ENCODE results near the gene GALNT18. TPM values are rescaled to one million over a fixed set of nuclear protein-coding genes. Genes with fewer than 3 reads are reported as not detected.

Gene GALNT18
- total RNA-seq, 3 donors from 2014 or later = 14.7 to 25.9 (median 16.4) TPM

DNA sequence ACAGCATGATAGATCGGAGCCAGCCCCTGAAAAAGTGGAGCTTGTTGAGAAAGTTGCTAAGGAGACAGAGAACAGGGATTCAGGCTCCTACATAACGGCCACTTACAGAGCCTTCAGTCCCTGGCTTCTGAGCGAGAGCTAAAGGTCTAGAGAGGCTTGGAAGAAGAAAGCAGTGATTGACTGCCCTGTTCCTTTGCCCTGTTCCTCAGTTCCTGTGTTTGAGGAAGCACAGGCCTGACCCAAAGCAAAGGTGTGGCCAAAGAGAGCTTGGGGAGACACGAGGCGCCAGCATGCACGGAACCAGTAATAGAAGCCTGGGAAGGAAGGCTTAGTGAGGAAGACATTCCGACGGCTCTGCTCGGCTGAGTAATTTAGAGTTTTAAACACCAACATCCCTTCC, 194.7 kb downstream of the GALNT18 start:
- H3K4me1 ChIP-seq = no peaks in the 10 kb centered on the region
- H3K27ac ChIP-seq = no peak overlapping the region

DNA sequence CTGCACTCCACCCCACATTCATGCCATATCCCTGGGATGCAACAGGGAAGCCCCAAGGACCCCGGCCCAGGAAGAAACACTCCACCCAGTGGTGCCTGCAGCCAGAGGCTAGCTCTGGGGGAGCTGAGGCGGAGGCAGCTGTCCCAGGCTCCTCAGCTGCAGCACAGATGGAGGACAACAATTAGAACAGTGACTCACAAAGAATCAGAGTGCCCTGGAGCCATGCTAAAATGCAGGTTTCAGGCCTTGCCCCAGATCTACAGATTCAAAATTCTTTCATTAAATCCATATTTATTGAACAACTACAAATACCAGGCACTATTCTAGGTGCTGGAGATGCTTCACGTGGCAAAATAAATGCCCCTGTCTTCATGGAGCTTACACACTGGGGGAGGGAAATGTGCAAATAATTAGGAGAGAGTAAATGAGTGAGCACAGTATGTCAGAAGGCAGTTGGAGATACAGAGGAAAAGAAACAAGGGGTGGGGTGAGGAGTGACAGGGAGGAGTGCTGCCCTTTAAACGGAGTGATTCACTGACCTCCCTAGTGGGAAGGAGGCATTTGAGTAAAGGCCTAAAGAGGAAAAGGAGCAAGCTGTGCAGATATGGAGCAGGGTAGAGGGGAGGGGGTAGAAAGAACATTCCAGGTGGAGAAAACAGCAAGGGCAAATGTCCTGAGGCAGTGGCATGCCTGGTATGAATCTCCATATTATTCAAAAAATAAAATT, 195.4 kb downstream of the GALNT18 start:
- intact Hi-C loops (cut with DNase I; ENCODE audit: low total_unique reads) = no loop called here
- TF ChIP-seq POLR2AphosphoS5 (IDR thresholded peaks at IDR 0.05) (no peak), POLR2A (IDR thresholded peaks at IDR 0.05) (no peak)
- TF ChIP-seq, protein P1, sequence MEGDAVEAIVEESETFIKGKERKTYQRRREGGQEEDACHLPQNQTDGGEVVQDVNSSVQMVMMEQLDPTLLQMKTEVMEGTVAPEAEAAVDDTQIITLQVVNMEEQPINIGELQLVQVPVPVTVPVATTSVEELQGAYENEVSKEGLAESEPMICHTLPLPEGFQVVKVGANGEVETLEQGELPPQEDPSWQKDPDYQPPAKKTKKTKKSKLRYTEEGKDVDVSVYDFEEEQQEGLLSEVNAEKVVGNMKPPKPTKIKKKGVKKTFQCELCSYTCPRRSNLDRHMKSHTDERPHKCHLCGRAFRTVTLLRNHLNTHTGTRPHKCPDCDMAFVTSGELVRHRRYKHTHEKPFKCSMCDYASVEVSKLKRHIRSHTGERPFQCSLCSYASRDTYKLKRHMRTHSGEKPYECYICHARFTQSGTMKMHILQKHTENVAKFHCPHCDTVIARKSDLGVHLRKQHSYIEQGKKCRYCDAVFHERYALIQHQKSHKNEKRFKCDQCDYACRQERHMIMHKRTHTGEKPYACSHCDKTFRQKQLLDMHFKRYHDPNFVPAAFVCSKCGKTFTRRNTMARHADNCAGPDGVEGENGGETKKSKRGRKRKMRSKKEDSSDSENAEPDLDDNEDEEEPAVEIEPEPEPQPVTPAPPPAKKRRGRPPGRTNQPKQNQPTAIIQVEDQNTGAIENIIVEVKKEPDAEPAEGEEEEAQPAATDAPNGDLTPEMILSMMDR (IDR thresholded peaks at IDR 0.05) = no peak
- no peaks in the 10 kb centered on the region for H3K36me3 ChIP-seq
- H3K4me3 ChIP-seq = no peak overlapping the region
- DNase-seq (ENCODE audit: low spot score in 2 of 2) = no peak
- H3K27me3 ChIP-seq = no peaks in the 10 kb centered on the region
- H3K27ac ChIP-seq = no peak overlapping the region
- no peaks in the 10 kb centered on the region for H3K9me3 ChIP-seq
- H3K4me1 ChIP-seq = no peaks in the 10 kb centered on the region

More for the DNA sequence above, 194.7 kb downstream of the GALNT18 start:
- H3K36me3 ChIP-seq = no peaks in the 10 kb centered on the region
- no peaks in the 10 kb centered on the region for H3K27me3 ChIP-seq
- H3K9me3 ChIP-seq = no peaks in the 10 kb centered on the region
- intact Hi-C loops (cut with DNase I; ENCODE audit: low total_unique reads) = no loop called here
- TF ChIP-seq, protein P1 (IDR thresholded peaks at IDR 0.05) = no peak
- TF ChIP-seq POLR2AphosphoS5 (IDR thresholded peaks at IDR 0.05) (no peak), POLR2A (IDR thresholded peaks at IDR 0.05) (no peak)
- no peak overlapping the region for H3K4me3 ChIP-seq
- no peak for DNase-seq (ENCODE audit: low spot score in 2 of 2)

GRCh38 chr11:11425806-11426205, 196.0 kb downstream of the GALNT18 start:
- H3K4me1 ChIP-seq = no peaks in the 10 kb centered on the region
- intact Hi-C loops (cut with DNase I; ENCODE audit: low total_unique reads) = no loop called here

GRCh38 chr11:11424688-11425087, 197.1 kb downstream of the GALNT18 start:
- intact Hi-C loops (cut with DNase I; ENCODE audit: low total_unique reads) = no loop called here
- DNase-seq (ENCODE audit: low spot score in 2 of 2) = no peak
- Histone ChIP-seq H3K27me3 (no peaks in the 10 kb centered on the region), H3K27ac (no peak overlapping the region), H3K4me3 (no peak overlapping the region), H3K9me3 (no peaks in the 10 kb centered on the region), H3K4me1 (no peaks in the 10 kb centered on the region), H3K36me3 (no peaks in the 10 kb centered on the region)
- no peak for TF ChIP-seq POLR2A (IDR thresholded peaks at IDR 0.05)

More at GRCh38 chr11:11425806-11426205, 196.0 kb downstream of the GALNT18 start:
- Histone ChIP-seq H3K36me3 (no peaks in the 10 kb centered on the region), H3K4me3 (no peak overlapping the region), H3K27ac (no peak overlapping the region), H3K9me3 (no peaks in the 10 kb centered on the region), H3K27me3 (no peaks in the 10 kb centered on the region)
- DNase-seq (ENCODE audit: low spot score in 2 of 2) = no peak
- TF ChIP-seq, protein P1 (IDR thresholded peaks at IDR 0.05) = no peak
- TF ChIP-seq POLR2A (IDR thresholded peaks at IDR 0.05) (no peak), POLR2AphosphoS5 (IDR thresholded peaks at IDR 0.05) (no peak)

DNA sequence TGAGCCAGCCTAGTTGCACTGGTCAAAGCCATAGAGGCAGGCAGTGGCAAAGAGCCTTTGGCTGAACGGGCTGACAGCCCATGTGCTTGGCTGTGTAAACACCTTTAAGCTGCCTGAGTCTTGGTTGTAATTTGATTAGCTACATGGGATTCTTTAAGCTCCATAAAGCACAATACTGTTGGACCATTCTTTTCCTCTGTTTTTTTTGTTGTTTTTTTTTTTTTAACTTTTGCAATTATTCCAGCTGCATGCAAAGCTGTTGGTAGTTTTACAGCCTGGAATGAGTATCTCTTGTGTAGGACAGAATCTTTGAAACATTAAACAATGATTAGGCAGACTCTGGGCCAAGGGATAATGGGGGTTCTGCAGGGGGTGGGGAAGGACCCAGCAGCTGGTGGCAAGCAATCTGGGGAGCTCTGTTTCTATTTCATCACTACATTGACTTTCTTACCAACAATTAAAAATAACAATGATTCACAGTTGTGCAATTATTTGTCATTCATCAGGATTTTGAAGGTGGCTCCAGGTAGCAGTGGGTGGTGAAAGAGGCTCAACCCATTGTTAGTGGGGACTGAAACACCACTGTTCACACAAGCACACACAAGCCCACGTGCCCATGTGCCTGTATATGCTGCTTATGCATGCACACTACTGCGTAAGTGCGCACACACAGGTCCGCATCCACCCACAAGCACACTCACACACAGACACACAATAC, 199.2 kb downstream of the GALNT18 start:
- Histone ChIP-seq H3K4me1 (no peaks in the 10 kb centered on the region), H3K4me3 (no peak overlapping the region), H3K9me3 (no peaks in the 10 kb centered on the region), H3K27ac (no peak overlapping the region), H3K36me3 (no peaks in the 10 kb centered on the region), H3K27me3 (no peaks in the 10 kb centered on the region)
- no peak for DNase-seq (ENCODE audit: low spot score in 2 of 2)
- intact Hi-C loops (cut with DNase I; ENCODE audit: low total_unique reads) = no loop called here
- TF ChIP-seq, protein P1 (IDR thresholded peaks at IDR 0.05) = no peak
- TF ChIP-seq POLR2AphosphoS5 (IDR thresholded peaks at IDR 0.05) (no peak), POLR2A (IDR thresholded peaks at IDR 0.05) (no peak)

All from breast epithelium (tissue), 4 donors.